H1 (cell line): Measurements from ENCODE around the gene MYCBP2. TPM values are rescaled to one million over a fixed set of nuclear protein-coding genes. Genes with fewer than 3 reads are reported as not detected.
A peak's percentile ranks its signal among the peaks of the same experiment; 100 is the strongest.

ENCODE experiments used
- CTCF ChIA-PET: fragments of 300-600 bp; sonication (Branson Sonifier 250); formaldehyde crosslinking; loops from one replicate; lab custom pipeline; 2021; ENCODE audit not compliant: partially characterized antibody; lab: Charles Lee
- POLR2A ChIA-PET: fragments of 300-600 bp; sonication (Branson Sonifier 250); formaldehyde crosslinking; loops from one replicate; lab custom pipeline; 2021; ENCODE audit warnings: inconsistent platforms; ENCODE audit not compliant: partially characterized antibody; lab: Charles Lee
- DNase-seq, 2 experiments: peaks; one replicate each; pipeline versions ENCODE4 v3.0.0 to v3.0.0-alpha.2; 2010 to 2022; ENCODE audit warnings: low spot score in 2 of 2, low read depth in 1 of 2, mixed read lengths in 1 of 2
- FAIRE-seq: peaks from 2 replicates; lab custom pipeline; 2011; peaks lifted over from hg19 to GRCh38; lab: Jason Lieb, UNC
- H2AFZ ChIP-seq: 2 replicates; pipeline ENCODE4 v1.8.1; 2012; ENCODE audit warnings: low read length, inconsistent platforms
- H2AK5ac ChIP-seq: 2 replicates; pipeline ENCODE4 v1.6.1; 2013; ENCODE audit warnings: low read depth, low read length
- H2BK120ac ChIP-seq: replicated peaks from 2 replicates; pipeline ENCODE3; 2013; ENCODE audit warnings: low read depth, low read length, inconsistent platforms
- H2BK12ac ChIP-seq: 2 replicates; pipeline ENCODE4 v1.6.1; 2013; ENCODE audit warnings: low read depth, low read length
- H2BK15ac ChIP-seq: 2 replicates; pipeline ENCODE4 v1.6.1; 2013; ENCODE audit warnings: low read length
- H2BK20ac ChIP-seq: 2 replicates; pipeline ENCODE4 v1.6.1; 2013; ENCODE audit warnings: low read length
- H2BK5ac ChIP-seq: 2 replicates; pipeline ENCODE4 v1.6.1; 2013; ENCODE audit warnings: low read depth, low read length
- H3K14ac ChIP-seq: 2 replicates; pipeline ENCODE4 v1.6.1; 2013; ENCODE audit warnings: inconsistent platforms; ENCODE audit not compliant: insufficient read length
- H3K18ac ChIP-seq: 2 replicates; pipeline ENCODE4 v1.6.1; 2013; ENCODE audit warnings: low read length; ENCODE audit errors: extremely low read depth
- H3K23ac ChIP-seq: 2 replicates; pipeline ENCODE4 v1.6.1; 2013; ENCODE audit warnings: inconsistent platforms; ENCODE audit not compliant: insufficient read length
- H3K23me2 ChIP-seq: 2 replicates; pipeline ENCODE4 v1.6.1; 2013; ENCODE audit warnings: low read depth, low read length
- H3K27ac ChIP-seq: 2 replicates; pipeline ENCODE4 v1.6.1; 2011; ENCODE audit warnings: low read depth, low read length, inconsistent platforms
- H3K27me3 ChIP-seq, 4 experiments: replicated peaks in 1 of 4; 1 replicate in 1 of 4; 2 replicates in 3 of 4; pipeline versions ENCODE4 v1.6.1 to v1.8.1; 2011 to 2013; ENCODE audit warnings: low read length in 3 of 4, mild to moderate bottlenecking in 3 of 4, inconsistent platforms in 2 of 4, mixed read lengths in 2 of 4, moderate library complexity in 1 of 4; ENCODE audit not compliant: control insufficient read depth in 3 of 4, insufficient read depth in 3 of 4; ENCODE audit errors: extremely low read depth in 1 of 4
- H3K36me3 ChIP-seq, 4 experiments: 2 replicates each; pipeline versions ENCODE4 v1.6.1 to v1.8.1; 2011 to 2013; ENCODE audit warnings: mild to moderate bottlenecking in 4 of 4, low read length in 3 of 4, moderate library complexity in 2 of 4, control low read depth in 1 of 4, inconsistent platforms in 1 of 4; ENCODE audit not compliant: insufficient read depth in 4 of 4, control insufficient read depth in 2 of 4
- H3K4ac ChIP-seq: replicated peaks from 2 replicates; pipeline ENCODE3; 2013; ENCODE audit warnings: low read length, low read depth, mixed read lengths, inconsistent platforms; ENCODE audit not compliant: insufficient read length
- H3K4me1 ChIP-seq, 4 experiments: replicated peaks in 1 of 4; 1 replicate in 1 of 4; 2 replicates in 3 of 4; pipeline versions ENCODE4 v1.6.1 to v1.8.1; 2011 to 2013; ENCODE audit warnings: low read length in 3 of 4, inconsistent platforms in 2 of 4, mixed read lengths in 1 of 4; ENCODE audit not compliant: insufficient read depth in 4 of 4, control insufficient read depth in 3 of 4
- H3K4me2 ChIP-seq, 2 experiments: 2 replicates each; pipeline versions ENCODE4 v1.6.1 to v1.8.1; 2011 to 2013; ENCODE audit warnings: low read depth in 2 of 2, low read length in 2 of 2, control low read depth in 1 of 2, inconsistent platforms in 1 of 2, mild to moderate bottlenecking in 1 of 2; ENCODE audit not compliant: insufficient read depth in 1 of 2
- H3K4me3 ChIP-seq, 4 experiments: fragments of 200-600, 300-600 bp in 1 of 4; sonication (generic), shearing (Covaris generic), sonication (Bioruptor Twin) in 1 of 4; 2 replicates each; pipeline versions ENCODE4 v1.5.1 to v1.8.1; 2011 to 2016; ENCODE audit warnings: low read length in 4 of 4, low read depth in 3 of 4, control low read depth in 2 of 4, inconsistent platforms in 2 of 4, mild to moderate bottlenecking in 2 of 4, mixed read lengths in 1 of 4, moderate library complexity in 1 of 4; ENCODE audit not compliant: insufficient read depth in 2 of 4; ENCODE audit errors: extremely low read depth in 1 of 4
- H3K56ac ChIP-seq: replicated peaks from 2 replicates; pipeline ENCODE3; 2013; ENCODE audit warnings: low read depth, mild to moderate bottlenecking, mixed read lengths, low read length, inconsistent platforms; ENCODE audit not compliant: insufficient read length
- H3K79me1 ChIP-seq: 2 replicates; pipeline ENCODE4 v1.6.1; 2013; ENCODE audit warnings: low read depth, low read length, control low read depth
- H3K79me2 ChIP-seq, 2 experiments: 2 replicates each; pipeline versions ENCODE4 v1.6.1 to v1.8.1; 2012 to 2013; ENCODE audit warnings: low read length in 2 of 2, mild to moderate bottlenecking in 2 of 2, inconsistent platforms in 1 of 2; ENCODE audit not compliant: insufficient read depth in 2 of 2, control insufficient read depth in 1 of 2
- H3K9ac ChIP-seq, 4 experiments: replicated peaks in 1 of 4; 1 replicate in 1 of 4; 2 replicates in 3 of 4; pipeline versions ENCODE4 v1.6.1 to v1.8.1; 2011 to 2013; ENCODE audit warnings: low read depth in 3 of 4, low read length in 3 of 4, control low read depth in 2 of 4, mild to moderate bottlenecking in 2 of 4, moderate library complexity in 2 of 4, inconsistent platforms in 1 of 4; ENCODE audit errors: extremely low read depth in 1 of 4
- H3K9me3 ChIP-seq, 2 experiments: 2 replicates each; pipeline versions ENCODE4 v1.6.1 to v1.8.1; 2012 to 2013; ENCODE audit warnings: mild to moderate bottlenecking in 2 of 2, moderate library complexity in 2 of 2, control low read depth in 1 of 2, inconsistent platforms in 1 of 2, low read depth in 1 of 2, low read length in 1 of 2, mixed read lengths in 1 of 2; ENCODE audit not compliant: insufficient read depth in 2 of 2
- H4K20me1 ChIP-seq, 2 experiments: replicated peaks in 1 of 2; 2 replicates each; pipeline versions ENCODE3 to v1.8.1; 2011 to 2013; ENCODE audit warnings: inconsistent platforms in 2 of 2, low read length in 2 of 2, mild to moderate bottlenecking in 1 of 2; ENCODE audit not compliant: insufficient read depth in 2 of 2, control insufficient read depth in 1 of 2
- H4K5ac ChIP-seq: 2 replicates; pipeline ENCODE4 v1.6.1; 2013; ENCODE audit warnings: low read length, low read depth, mixed read lengths, inconsistent platforms; ENCODE audit not compliant: insufficient read length
- H4K8ac ChIP-seq: 2 replicates; pipeline ENCODE4 v1.8.0; 2013; ENCODE audit warnings: mild to moderate bottlenecking, moderate library complexity, low read length, inconsistent platforms; ENCODE audit not compliant: insufficient read depth; ENCODE audit errors: extremely low read depth
- H4K91ac ChIP-seq: replicated peaks from 2 replicates; pipeline ENCODE3; 2013; ENCODE audit warnings: low read length, mixed read lengths, inconsistent platforms; ENCODE audit not compliant: insufficient read length
- ASH2L ChIP-seq: fragments of 200-600, 300-600 bp; sonication (generic); IDR thresholded peaks from one replicate; pipeline ENCODE4 v1.7.1; 2017; ENCODE audit warnings: low read length
- CTBP2 ChIP-seq: IDR thresholded peaks from 2 replicates; pipeline ENCODE4 v1.7.0; 2011; ENCODE audit warnings: borderline replicate concordance, mild to moderate bottlenecking, moderate library complexity, mixed read lengths, low read length; ENCODE audit not compliant: insufficient read depth, insufficient read length
- CTCF ChIP-seq, 3 experiments: IDR thresholded peaks; 1 replicate in 2 of 3; 2 replicates in 1 of 3; pipeline versions ENCODE4 v1.5.1 to v1.6.1; 2011; ENCODE audit warnings: low read length in 3 of 3, mild to moderate bottlenecking in 3 of 3, inconsistent platforms in 2 of 3, low read depth in 1 of 3, moderate library complexity in 1 of 3; ENCODE audit not compliant: insufficient read depth in 1 of 3; ENCODE audit errors: control extremely low read depth in 1 of 3
- KDM4A ChIP-seq: IDR thresholded peaks from one replicate; pipeline ENCODE4 v1.7.1; 2012; ENCODE audit warnings: low read depth, mild to moderate bottlenecking, moderate library complexity, low read length, inconsistent platforms; ENCODE audit not compliant: severe bottlenecking
- WGBS, 2 experiments: shearing (Covaris generic) in 1 of 2; methylation state at CpG; one replicate each; pipeline versions ENCODE4 v1.1.6 to v1.1.7; 2013 to 2015; ENCODE audit warnings: low lambda C conversion rate in 2 of 2, mixed read lengths in 2 of 2, inconsistent platforms in 1 of 2, low coverage in 1 of 2, missing lambda C conversion rate in 1 of 2; ENCODE audit not compliant: insufficient replicate concordance in 2 of 2, insufficient coverage in 1 of 2, insufficient read length in 1 of 2; ENCODE audit errors: extremely low coverage in 1 of 2, missing lambda C conversion rate in 1 of 2; 5-methylcytosine and 5-hydroxymethylcytosine counted together
- polyA plus RNA-seq, 7 experiments: library from polyadenylated mRNA; depleted of rRNA in 3 of 7; stranded (reverse) in 5 of 7; unstranded in 2 of 7; fragments of >200 nt in 5 of 7; fragments of 200-250 nt in 2 of 7; gene quantifications; 1 replicate in 5 of 7; 2 replicates in 1 of 7; 4 replicates in 1 of 7; pipeline versions ENCODE4 v1.2.1 to v1.2.3, GENCODE V29; 2011 to 2013; ENCODE audit warnings: missing spikeins in 2 of 7, mixed read lengths in 2 of 7
- total RNA-seq: library from RNA; stranded (reverse); fragmentation: NEBNext Ultra II Directional; extraction: Animal tissue kit (Norgen Biotek cat#: 25700); gene quantifications from 2 replicates; pipeline ENCODE4 v1.2.1, GENCODE V29; 2021

The MYCBP2 gene
- total and polyA plus RNA-seq, 2 of the 8 experiments (the other 6 are each of a cell fraction or from before 2014, with no cell fraction given), result 19.0 to 52.1 TPM

GRCh38 chr13:77325371-77325980 is 1.4 kb downstream of the MYCBP2 start:
- no peak overlapping the region for H4K5ac ChIP-seq
- H3K79me1 ChIP-seq, result no peaks in the 10 kb centered on the region
- no peak for TF ChIP-seq ASH2L
- TF ChIP-seq CTBP2, result no peak
- TF ChIP-seq CTCF (IDR thresholded peaks at IDR 0.05; ENCODE audit: control extremely low read depth in 1 of 3, insufficient read depth in 1 of 3, low read depth in 1 of 3, low read length in 3 of 3), result no peak
- no peak for TF ChIP-seq KDM4A
- peaks cover 0 to 59% of the 10 kb centered on the region in 2 experiments for H3K79me2 ChIP-seq
- H2BK15ac ChIP-seq, result no peak overlapping the region
- 51% methylated on average over 11 of the region's 11 CpGs; no CpG with 5 or more reads in 1 of the 2 experiments for WGBS, 2 experiments
- peak overlapping the region; percentile 73 to 87 (median 80) for H3K4me3 ChIP-seq
- no peak overlapping the region for H3K27ac ChIP-seq
- no peak overlapping the region for H2BK12ac ChIP-seq
- DNase-seq, result no peak
- no peak overlapping the region for H4K91ac ChIP-seq
- no peak overlapping the region for H3K14ac ChIP-seq
- peak overlapping the region; percentile 93 to 100 for H3K4me2 ChIP-seq
- FAIRE-seq, result no peak
- peaks cover 0 to 4% (median 2%) of the 10 kb centered on the region in 4 experiments; a peak in 5 of 7 replicates for H3K27me3 ChIP-seq
- H3K18ac ChIP-seq, result no peak overlapping the region
- POLR2A ChIA-PET, result interaction anchor here (1.5 kb wide), 1 partner anchor 300 kb away, joined by 3 read pairs; no protein-coding TSS in a partner anchor
- H3K56ac ChIP-seq, result no peak overlapping the region
- H2BK120ac ChIP-seq, result no peak overlapping the region
- H3K36me3 ChIP-seq, result no peaks in the 10 kb centered on the region
- H3K23ac ChIP-seq, result no peak overlapping the region
- no peaks in the 10 kb centered on the region for H3K9me3 ChIP-seq
- H4K8ac ChIP-seq, result no peak overlapping the region
- H2AFZ ChIP-seq, result no peak overlapping the region
- no peak overlapping the region for H2BK5ac ChIP-seq
- no peak overlapping the region for H2BK20ac ChIP-seq
- peaks cover 3 to 7% (median 5%) of the 10 kb centered on the region in 4 experiments; a peak in 6 of 7 replicates for H3K4me1 ChIP-seq
- no peak overlapping the region for H2AK5ac ChIP-seq
- peaks cover 12 to 14% of the 10 kb centered on the region in 2 experiments for H4K20me1 ChIP-seq
- peaks cover 24% of the 10 kb centered on the region for H3K23me2 ChIP-seq
- H3K4ac ChIP-seq, result no peak overlapping the region
- CTCF ChIA-PET, result interaction anchor here (0.6 to 2.0 kb wide), 9 partner anchors 8 to 271 kb away, joined by 3 to 7 read pairs (median 3); no protein-coding TSS in a partner anchor
- no peak overlapping the region for H3K9ac ChIP-seq
